ENCODE measurements around the gene PBX2. TPM values are rescaled to one million over a fixed set of nuclear protein-coding genes. Genes with fewer than 3 reads are reported as not detected.
A peak's percentile ranks its signal among the peaks of the same experiment; 100 is the strongest.

PBX2 gene
- total RNA-seq, 1 experiment from 2014 or later: 109 TPM

GRCh38 chr6:32177183-32177787 lies 12.7 kb downstream of the PBX2 start:
- in situ Hi-C loops (cut with HindIII; ENCODE audit: low sequenced_read_pairs): no loop called here
- no peak for DNase-seq (ENCODE audit: low spot score)

GRCh38 chr6:32176476-32177182 lies 13.4 kb downstream of the PBX2 start:
- DNase-seq (ENCODE audit: low spot score): no peak
- in situ Hi-C loops (cut with HindIII; ENCODE audit: low sequenced_read_pairs): no loop called here

GRCh38 chr6:32175711-32176475 lies 14.1 kb downstream of the PBX2 start, which contains the start of gene AGPAT1:
Gene AGPAT1 (minus strand): TSS chr6:32176084. CDS start chr6:32171496, 4,588 bp downstream.
- in situ Hi-C loops (cut with HindIII; ENCODE audit: low sequenced_read_pairs): no loop called here
- DNase-seq (ENCODE audit: low spot score): peak; percentile 99

- in situ Hi-C loops (cut with HindIII; ENCODE audit: low sequenced_read_pairs): no loop called here
- no peak for DNase-seq (ENCODE audit: low spot score)
These were observed 14.7 kb downstream of the PBX2 start for GRCh38 chr6:32175322-32175710.

- in situ Hi-C loops (cut with HindIII; ENCODE audit: low sequenced_read_pairs): no loop called here
- DNase-seq (ENCODE audit: low spot score): no peak
These were observed 15.6 kb downstream of the PBX2 start for GRCh38 chr6:32174416-32174815.

GRCh38 chr6:32173051-32173727 lies 16.8 kb downstream of the PBX2 start:
- in situ Hi-C loops (cut with HindIII; ENCODE audit: low sequenced_read_pairs): no loop called here
- no peak for DNase-seq (ENCODE audit: low spot score)

GRCh38 chr6:32171234-32171633 lies 18.8 kb downstream of the PBX2 start:
- DNase-seq (ENCODE audit: low spot score): no peak
- in situ Hi-C loops (cut with HindIII; ENCODE audit: low sequenced_read_pairs): no loop called here

- in situ Hi-C loops (cut with HindIII; ENCODE audit: low sequenced_read_pairs): no loop called here
- DNase-seq (ENCODE audit: low spot score): no peak
These were observed 19.7 kb downstream of the PBX2 start for GRCh38 chr6:32170294-32170693.

- DNase-seq (ENCODE audit: low spot score): no peak
- in situ Hi-C loops (cut with HindIII; ENCODE audit: low sequenced_read_pairs): no loop called here
These were observed 21.0 kb downstream of the PBX2 start for GRCh38 chr6:32168807-32169591.

GRCh38 chr6:32168350-32168749 lies 21.7 kb downstream of the PBX2 start:
- DNase-seq (ENCODE audit: low spot score): no peak
- in situ Hi-C loops (cut with HindIII; ENCODE audit: low sequenced_read_pairs): no loop called here

GRCh38 chr6:32167761-32168262 lies 22.2 kb downstream of the PBX2 start:
- in situ Hi-C loops (cut with HindIII; ENCODE audit: low sequenced_read_pairs): no loop called here
- no peak for DNase-seq (ENCODE audit: low spot score)

GRCh38 chr6:32167154-32167760 lies 22.7 kb downstream of the PBX2 start:
- no peak for DNase-seq (ENCODE audit: low spot score)
- in situ Hi-C loops (cut with HindIII; ENCODE audit: low sequenced_read_pairs): no loop called here

GRCh38 chr6:32166411-32167061 lies 23.5 kb downstream of the PBX2 start:
- in situ Hi-C loops (cut with HindIII; ENCODE audit: low sequenced_read_pairs): no loop called here
- DNase-seq (ENCODE audit: low spot score): no peak

- in situ Hi-C loops (cut with HindIII; ENCODE audit: low sequenced_read_pairs): no loop called here
- DNase-seq (ENCODE audit: low spot score): no peak
These were observed 25.7 kb downstream of the PBX2 start, which contains the start of gene EGFL8 for GRCh38 chr6:32164295-32164694. Gene EGFL8 (plus strand): TSS chr6:32164595. CDS start chr6:32166166, 1,571 bp downstream.

- no peak for DNase-seq (ENCODE audit: low spot score)
- in situ Hi-C loops (cut with HindIII; ENCODE audit: low sequenced_read_pairs): no loop called here
These were observed 26.3 kb downstream of the PBX2 start for GRCh38 chr6:32163559-32164258.

- in situ Hi-C loops (cut with HindIII; ENCODE audit: low sequenced_read_pairs): no loop called here
- DNase-seq (ENCODE audit: low spot score): no peak
These were observed 31.9 kb downstream of the PBX2 start for GRCh38 chr6:32158052-32158451.

- in situ Hi-C loops (cut with HindIII; ENCODE audit: low sequenced_read_pairs): no loop called here
These were observed 33.1 kb downstream of the PBX2 start for GRCh38 chr6:32156891-32157290.

More at GRCh38 chr6:32156891-32157290, 33.1 kb downstream of the PBX2 start:
- DNase-seq (ENCODE audit: low spot score): no peak

All from G401 (cell line).